Measurements from ENCODE around the gene GPR160.
A peak's percentile ranks its signal among the peaks of the same experiment; 100 is the strongest.
"Not testable (repeated sequence)": the region's sequence is repeated elsewhere in the genome, so short reads cannot be mapped to it uniquely, and the experiment has no call there.

The GPR160 gene

DNA sequence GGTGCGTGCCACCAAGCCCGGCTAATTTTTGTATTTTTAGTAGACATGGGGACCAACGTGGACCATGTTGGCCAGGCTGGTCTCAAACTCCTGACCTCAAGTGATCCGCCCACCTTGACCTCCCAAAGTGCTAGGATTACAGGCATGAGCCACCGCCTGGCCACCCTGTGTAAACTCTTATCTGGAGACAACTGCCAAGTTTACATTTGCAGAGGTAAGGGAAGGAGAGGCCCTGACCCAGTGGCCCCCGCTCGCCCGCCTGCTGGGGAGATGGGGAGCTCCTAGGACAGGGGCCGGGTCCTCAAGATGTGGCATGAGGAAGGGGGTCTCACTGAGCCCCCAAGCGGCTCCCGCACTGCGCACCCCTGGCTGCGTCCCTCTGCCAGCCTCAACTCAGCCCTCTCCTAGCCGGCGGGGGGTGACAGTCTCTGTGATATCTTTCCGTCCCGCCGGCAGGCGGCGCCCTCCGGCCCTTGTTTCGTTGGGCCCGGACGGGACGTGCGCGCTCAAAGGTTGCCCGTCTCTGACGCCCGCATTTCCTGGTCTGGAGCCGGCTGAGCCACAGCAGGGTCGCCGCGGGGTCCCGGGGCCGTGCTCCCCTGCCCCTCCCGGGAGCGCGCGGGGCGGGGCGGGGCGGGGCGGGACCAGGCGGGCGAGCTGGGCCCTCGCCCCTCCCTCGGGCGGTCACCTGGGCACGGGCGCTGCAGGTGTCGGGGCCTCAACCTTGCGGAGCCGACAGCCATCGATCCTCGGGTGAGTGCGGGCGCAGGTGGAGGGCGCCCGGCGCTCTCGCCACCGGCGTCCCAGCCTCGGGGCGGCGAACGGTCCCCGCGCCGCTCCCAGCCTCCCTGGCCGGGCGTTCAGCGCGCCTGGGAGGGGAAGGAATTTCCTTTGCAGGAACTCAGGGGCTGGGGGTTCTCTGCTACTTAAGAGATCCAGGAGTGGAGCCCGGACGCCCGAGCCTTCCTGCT lies at the start of gene GPR160:
GPR160 (plus strand) TSS at position 533 of the 971 bp plus-strand sequence. CDS start 45,978 bp downstream, outside the sequence.
- no peak for DNase-seq (ENCODE audit: low read depth)

DNA sequence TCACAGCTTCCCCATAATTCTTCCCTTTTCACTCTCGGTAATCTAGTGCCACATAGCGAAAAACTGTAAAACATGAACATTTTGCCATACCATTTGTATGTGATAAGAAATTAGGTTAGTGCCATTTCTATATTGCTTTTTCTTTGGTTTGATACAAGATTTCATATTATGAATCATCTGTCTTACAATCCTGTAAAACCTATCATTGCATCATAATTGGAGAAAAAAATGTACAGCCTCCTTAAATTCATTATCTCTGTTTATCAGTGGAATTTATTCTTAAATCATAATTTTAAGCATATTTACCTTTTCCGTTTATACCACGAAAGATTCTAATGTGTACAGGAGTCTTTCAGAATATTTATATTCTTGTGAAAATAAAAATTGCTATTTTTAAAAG lies 47.4 kb upstream of the GPR160 start:
- no peak for DNase-seq (ENCODE audit: low read depth)

- no peak for DNase-seq (ENCODE audit: low read depth)
Observed at GRCh38 chr3:169992156-169992555, 45.6 kb upstream of the GPR160 start.

- no peak for DNase-seq (ENCODE audit: low read depth)
Observed at GRCh38 chr3:169992781-169993180, 45.0 kb upstream of the GPR160 start.

DNA sequence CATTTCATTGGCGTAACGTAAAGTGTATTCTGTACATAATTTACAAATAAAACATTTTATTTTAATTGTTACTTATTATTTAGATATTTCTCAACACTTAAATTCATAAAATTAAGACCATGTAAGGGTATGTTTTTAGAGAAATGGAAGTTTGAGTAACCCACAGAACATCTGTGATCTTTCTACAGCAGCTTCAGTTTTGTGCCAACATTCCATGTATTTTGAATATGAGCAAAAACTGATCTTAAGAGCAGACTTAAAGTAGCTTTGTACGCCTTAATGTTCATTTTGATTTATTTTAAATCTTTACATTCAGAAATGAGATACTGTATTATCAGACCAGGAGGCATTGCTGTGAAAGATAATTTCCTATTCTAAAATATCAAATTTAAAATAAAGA lies 44.0 kb upstream of the GPR160 start:
- no peak for DNase-seq (ENCODE audit: low read depth)

GRCh38 chr3:169996063-169996462 lies 41.7 kb upstream of the GPR160 start:
- DNase-seq (ENCODE audit: low read depth): no peak

DNA sequence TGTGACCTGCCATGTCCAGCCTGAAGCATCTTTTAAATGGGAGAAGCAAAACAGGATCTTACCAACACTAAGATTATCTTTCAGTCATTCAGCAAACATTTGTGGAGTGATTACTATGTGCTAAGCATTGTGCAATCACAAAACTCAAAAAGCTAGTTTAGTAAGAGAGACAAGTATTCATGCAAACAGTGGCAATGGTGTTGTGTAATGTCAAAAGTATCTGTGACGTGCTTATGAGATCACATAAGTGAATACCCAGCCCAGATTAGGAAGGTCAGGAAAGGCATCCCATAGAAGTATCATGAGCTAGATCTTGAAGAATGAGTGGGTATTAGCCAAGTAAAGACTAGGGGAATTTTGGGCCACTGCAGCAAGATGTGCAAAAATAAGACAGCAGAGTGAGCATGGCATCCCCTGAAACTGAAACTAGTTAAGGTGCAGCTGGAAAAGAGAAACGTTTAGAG lies 39.1 kb upstream of the GPR160 start:
- peak; percentile 43 for DNase-seq (ENCODE audit: low read depth)

DNA sequence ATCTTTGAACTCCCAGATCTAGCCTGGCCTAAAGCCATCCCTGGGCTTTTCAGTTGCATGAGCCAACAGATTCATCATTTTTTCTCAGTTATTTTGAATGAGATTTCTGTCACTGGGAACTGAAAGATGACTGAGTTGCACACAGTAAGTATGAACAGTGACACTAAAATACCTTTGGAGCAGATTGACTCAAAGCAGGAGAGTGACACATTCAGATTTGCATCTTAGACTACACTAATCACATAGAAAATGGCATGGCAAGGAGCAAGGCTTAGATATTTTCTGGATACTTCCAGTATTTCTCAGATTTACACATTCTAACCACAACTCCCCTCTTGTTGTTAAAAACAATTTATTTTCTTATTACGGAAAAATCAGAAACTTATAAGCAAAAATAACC lies 38.4 kb upstream of the GPR160 start:
- no peak for DNase-seq (ENCODE audit: low read depth)

GRCh38 chr3:170000051-170000450 lies 37.7 kb upstream of the GPR160 start:
- no peak for DNase-seq (ENCODE audit: low read depth)

- no peak for DNase-seq (ENCODE audit: low read depth)
Observed at GRCh38 chr3:170002231-170002630, 35.6 kb upstream of the GPR160 start.

- DNase-seq (ENCODE audit: low read depth): no peak
Observed at GRCh38 chr3:170002879-170003278, 34.9 kb upstream of the GPR160 start.

- DNase-seq (ENCODE audit: low read depth): no peak
Observed at GRCh38 chr3:170003881-170004356, 33.9 kb upstream of the GPR160 start.

GRCh38 chr3:170007031-170007663 lies 30.6 kb upstream of the GPR160 start:
- DNase-seq (ENCODE audit: low read depth): peak; percentile 11

GRCh38 chr3:170010498-170010897 lies 27.3 kb upstream of the GPR160 start:
- no peak for DNase-seq (ENCODE audit: low read depth)

DNA sequence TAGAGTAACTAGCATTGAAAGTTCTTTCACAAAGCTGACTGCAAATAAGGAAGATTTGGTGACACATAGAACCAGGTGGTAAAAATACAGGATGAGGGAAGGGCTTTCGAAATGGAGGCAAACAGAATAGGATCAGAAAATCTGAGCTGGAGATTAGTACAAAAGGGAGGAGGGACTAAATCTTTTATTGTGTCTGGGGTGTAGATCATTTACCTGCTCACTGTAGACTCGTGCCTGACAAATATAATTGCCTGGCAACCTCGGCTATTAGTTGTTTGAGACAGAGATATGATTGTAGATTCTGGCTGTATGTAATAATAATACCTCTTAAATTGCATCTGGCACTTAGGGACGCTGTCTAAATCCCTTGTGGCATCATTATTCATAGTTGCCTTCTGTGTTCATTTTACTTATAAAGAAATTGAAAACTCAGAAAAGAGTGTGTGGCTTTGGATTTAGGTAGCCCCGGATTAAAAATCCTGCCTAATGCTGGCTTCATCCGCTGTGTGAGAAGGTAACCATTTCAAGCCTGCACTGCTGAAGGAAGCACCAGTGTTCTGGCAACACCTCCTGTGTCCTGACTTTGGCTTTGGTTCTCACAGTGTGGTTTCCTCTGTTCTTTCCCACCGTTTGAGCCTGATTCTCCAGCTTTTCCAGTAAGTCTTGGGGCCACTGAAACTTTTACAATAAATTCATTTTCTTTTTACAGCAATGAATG lies 25.0 kb upstream of the GPR160 start:
- no peak for DNase-seq (ENCODE audit: low read depth)

DNA sequence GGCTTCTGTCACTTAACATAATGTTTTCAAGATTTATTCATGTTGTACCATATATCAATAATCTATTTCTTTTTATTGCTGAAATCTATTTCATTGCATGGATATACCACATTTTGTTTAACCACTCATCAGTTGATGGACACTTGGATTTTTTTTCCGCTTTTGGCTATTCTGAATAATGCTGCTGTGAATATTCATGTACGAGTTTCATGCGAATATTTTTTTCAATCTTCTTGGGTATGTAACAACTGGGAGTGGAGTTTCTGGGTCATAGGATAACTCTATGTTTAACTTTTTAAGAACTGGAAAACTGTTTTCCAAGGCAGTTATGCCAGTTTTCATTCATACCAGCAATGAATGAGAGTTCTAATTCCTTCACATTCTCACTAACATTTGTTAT lies 21.7 kb upstream of the GPR160 start:
- no peak for DNase-seq (ENCODE audit: low read depth)

GRCh38 chr3:170019306-170019705 lies 18.5 kb upstream of the GPR160 start:
- not testable (repeated sequence) for DNase-seq (ENCODE audit: low read depth)

- no peak for DNase-seq (ENCODE audit: low read depth)
Observed at GRCh38 chr3:170021083-170021482, 16.7 kb upstream of the GPR160 start.

- DNase-seq (ENCODE audit: low read depth): no peak
Observed at GRCh38 chr3:170022336-170022735, 15.5 kb upstream of the GPR160 start.

- no peak for DNase-seq (ENCODE audit: low read depth)
Observed at GRCh38 chr3:170023165-170023564, 14.6 kb upstream of the GPR160 start.

DNA sequence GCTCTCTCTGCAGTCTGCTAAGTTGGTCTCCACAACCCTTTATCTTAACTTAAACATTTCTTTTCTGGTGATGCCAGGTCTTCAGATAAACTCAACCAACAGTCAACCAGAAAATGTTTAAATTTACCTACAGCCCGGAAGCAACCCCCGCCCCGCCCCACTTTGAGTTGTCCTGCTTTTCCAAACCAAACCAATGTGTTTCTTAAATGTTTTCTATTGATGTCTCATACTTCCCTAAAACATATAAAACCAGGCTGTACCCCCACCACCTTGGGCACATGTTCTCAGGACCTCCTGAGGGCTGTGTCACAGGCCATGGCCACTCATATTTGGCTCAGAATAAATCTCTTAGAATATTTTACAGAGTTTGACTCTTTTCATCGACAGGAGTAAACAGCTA lies 13.2 kb upstream of the GPR160 start:
- DNase-seq (ENCODE audit: low read depth): no peak
